ENCODE results near the gene CD82. TPM values are rescaled to one million over a fixed set of nuclear protein-coding genes. Genes with fewer than 3 reads are reported as not detected.

The CD82 gene
- total and polyA plus RNA-seq, 2 donors (not counting 1 experiment from before 2014, with no cell fraction given): 192 to 438 TPM

GRCh38 chr11:44629732-44630345 lies 64.4 kb downstream of the CD82 start:
- H3K27me3 ChIP-seq (replicated peaks in 1 of 4; ENCODE audit: control extremely low read depth in 1 of 4, control insufficient read depth in 3 of 4, insufficient read depth in 4 of 4, low read length in 3 of 4): peaks cover 0 to 8% (median under 1%) of the 10 kb centered on the region in 4 experiments
- H3K4me3 ChIP-seq (ENCODE audit: control extremely low read depth in 1 of 5, extremely low read depth in 1 of 5, insufficient read depth in 1 of 5, low read depth in 2 of 5, low read length in 4 of 5): no peak overlapping the region
- no peaks in the 10 kb centered on the region for H3K9me3 Mint-ChIP-seq (ENCODE audit: insufficient read depth)
- intact Hi-C loops (cut with micrococcal nuclease): no loop called here
- POLR2A ChIA-PET: interaction anchor here (0.6 kb wide), 1 partner anchor 574 kb away, joined by 5 read pairs; no protein-coding TSS in a partner anchor
- no peak overlapping the region for H3K9ac ChIP-seq (ENCODE audit: low read length)
- H3K27me3 Mint-ChIP-seq: peaks cover 9% of the 10 kb centered on the region
- no peak for TF ChIP-seq CTCF (IDR thresholded peaks at IDR 0.05)
- TF ChIP-seq EZH2 (IDR thresholded peaks at IDR 0.05; ENCODE audit: borderline replicate concordance, insufficient read depth, low read depth, low read length, poor library complexity, severe bottlenecking): no peak
- H3K4me2 ChIP-seq (replicated peaks; ENCODE audit: low read depth, low read length, poor library complexity, severe bottlenecking): no peak overlapping the region
- CTCF ChIA-PET: interaction anchor here (0.5 to 21.7 kb wide), 2 partner anchors 12 to 72 kb away, joined by 6 to 816 read pairs; partner anchors contain the start of gene CD82
- peaks cover 0 to 6% of the 10 kb centered on the region in 2 donors for H3K4me1 ChIP-seq (ENCODE audit: control insufficient read depth in 2 of 2, insufficient read depth in 2 of 2, low read length in 2 of 2)
- DNase-seq: no peak
- no peak overlapping the region for H3K4me3 Mint-ChIP-seq
- 96% methylated on average over 6 of the region's 8 CpGs for WGBS (ENCODE audit: insufficient coverage)
- no peak overlapping the region for H2AFZ ChIP-seq (ENCODE audit: insufficient read depth, low read depth, low read length, poor library complexity, severe bottlenecking)
- no peaks in the 10 kb centered on the region for H4K20me1 ChIP-seq (ENCODE audit: control insufficient read depth, insufficient read depth, low read length, poor library complexity, severe bottlenecking)
- H3K4me1 Mint-ChIP-seq: peaks cover 25% of the 10 kb centered on the region
- no peak for ATAC-seq (ENCODE audit: low read depth)
- no peak overlapping the region for H3K27ac Mint-ChIP-seq
- no peak overlapping the region for H3K27ac ChIP-seq (ENCODE audit: low read length in 2 of 2)
- no peaks in the 10 kb centered on the region for H3K36me3 ChIP-seq (replicated peaks in 1 of 2; ENCODE audit: control extremely low read depth in 1 of 2, control insufficient read depth in 1 of 2, extremely low read depth in 1 of 2, insufficient read depth in 2 of 2, low read length in 1 of 2)
- no peaks in the 10 kb centered on the region for H3K9me3 ChIP-seq (ENCODE audit: control extremely low read depth in 1 of 3, control insufficient read depth in 2 of 3, insufficient read depth in 1 of 3, low read length in 2 of 3)
- no peaks in the 10 kb centered on the region for H3K79me2 ChIP-seq (ENCODE audit: control insufficient read depth, insufficient read depth, low read length)

GRCh38 chr11:44630511-44631210 lies 65.2 kb downstream of the CD82 start:
- no peak overlapping the region for H2AFZ ChIP-seq (ENCODE audit: insufficient read depth, low read depth, low read length, poor library complexity, severe bottlenecking)
- H3K4me3 ChIP-seq (ENCODE audit: control extremely low read depth in 1 of 5, extremely low read depth in 1 of 5, insufficient read depth in 1 of 5, low read depth in 2 of 5, low read length in 4 of 5): no peak overlapping the region
- 97% methylated on average over 6 of the region's 7 CpGs for WGBS (ENCODE audit: insufficient coverage)
- ChIA-PET POLR2A (no interaction called here), CTCF (no interaction called here)
- no peak overlapping the region for H3K9ac ChIP-seq (ENCODE audit: low read length)
- intact Hi-C loops (cut with micrococcal nuclease): no loop called here
- no peak for TF ChIP-seq EZH2 (IDR thresholded peaks at IDR 0.05; ENCODE audit: borderline replicate concordance, insufficient read depth, low read depth, low read length, poor library complexity, severe bottlenecking)
- no peak for TF ChIP-seq CTCF (IDR thresholded peaks at IDR 0.05)
- H3K27me3 Mint-ChIP-seq: peaks cover 13% of the 10 kb centered on the region
- H3K4me3 Mint-ChIP-seq: no peak overlapping the region
- no peak overlapping the region for H3K27ac Mint-ChIP-seq
- H3K27ac ChIP-seq (ENCODE audit: low read length in 2 of 2): no peak overlapping the region
- H3K27me3 ChIP-seq (replicated peaks in 1 of 4; ENCODE audit: control extremely low read depth in 1 of 4, control insufficient read depth in 3 of 4, insufficient read depth in 4 of 4, low read length in 3 of 4): peaks cover 0 to 16% (median 3%) of the 10 kb centered on the region in 4 experiments
- no peak overlapping the region for H3K4me2 ChIP-seq (replicated peaks; ENCODE audit: low read depth, low read length, poor library complexity, severe bottlenecking)
- DNase-seq: no peak
- H3K4me1 Mint-ChIP-seq: peaks cover 17% of the 10 kb centered on the region
- no peak for ATAC-seq (ENCODE audit: low read depth)
- H4K20me1 ChIP-seq (ENCODE audit: control insufficient read depth, insufficient read depth, low read length, poor library complexity, severe bottlenecking): no peaks in the 10 kb centered on the region
- H3K4me1 ChIP-seq (ENCODE audit: control insufficient read depth in 2 of 2, insufficient read depth in 2 of 2, low read length in 2 of 2): peaks cover 0 to 6% of the 10 kb centered on the region in 2 donors
- no peaks in the 10 kb centered on the region for H3K79me2 ChIP-seq (ENCODE audit: control insufficient read depth, insufficient read depth, low read length)
- no peaks in the 10 kb centered on the region for H3K9me3 Mint-ChIP-seq (ENCODE audit: insufficient read depth)
- H3K9me3 ChIP-seq (ENCODE audit: control extremely low read depth in 1 of 3, control insufficient read depth in 2 of 3, insufficient read depth in 1 of 3, low read length in 2 of 3): no peaks in the 10 kb centered on the region
- H3K36me3 ChIP-seq (replicated peaks in 1 of 2; ENCODE audit: control extremely low read depth in 1 of 2, control insufficient read depth in 1 of 2, extremely low read depth in 1 of 2, insufficient read depth in 2 of 2, low read length in 1 of 2): no peaks in the 10 kb centered on the region
